HepG2 (cell line): ENCODE measurements around the gene DGCR2.

ENCODE experiments used
- ATRX ChIP-seq: sonication (generic); formaldehyde crosslinking; IDR thresholded peaks from 2 replicates; pipeline ENCODE4 v1.4.0; 2020; ENCODE audit warnings: missing genetic modification reagents, borderline replicate concordance
- CTCF ChIP-seq: sonication (generic); formaldehyde crosslinking; IDR thresholded peaks from 2 replicates; pipeline ENCODE4 v1.5.0; 2020; ENCODE audit warnings: mild to moderate bottlenecking, missing genetic modification reagents, moderate library complexity
- HDAC6 ChIP-seq: fragments of 200-600 bp; sonication (generic); IDR thresholded peaks from 2 replicates; pipeline ENCODE4 v1.7.0; 2017; ENCODE audit warnings: mild to moderate bottlenecking, antibody characterized with exemption, low read length, low read depth
- HNRNPH1 ChIP-seq: fragments of 200-400 bp; formaldehyde crosslinking; optimal IDR thresholded peaks from 2 replicates; pipeline ENCODE3; 2017; ENCODE audit warnings: mild to moderate bottlenecking, low read depth, low read length
- RBFOX2 ChIP-seq: fragments of 200-400 bp; formaldehyde crosslinking; IDR thresholded peaks from 2 replicates; pipeline ENCODE4 v1.6.1; 2017; ENCODE audit warnings: low read depth, mild to moderate bottlenecking, low read length
- SP1 ChIP-seq, 2 experiments: fragments of 450-650 bp in 1 of 2; sonication (generic) in 1 of 2; formaldehyde crosslinking in 1 of 2; IDR thresholded peaks; 2 replicates each; pipeline versions ENCODE4 v1.4.0 to v1.6.1; 2016 to 2020; ENCODE audit warnings: missing genetic modification reagents in 1 of 2

GRCh38 chr22:19057999-19058491 lies 64.2 kb downstream of the DGCR2 start:
- TF ChIP-seq HDAC6 (no peak), ATRX (CRISPR knock-in tag) (no peak), CTCF (CRISPR knock-in tag) (no peak), HNRNPH1 (no peak), SP1 (IDR thresholded peaks at IDR 0.05) (no peak), SP1 (CRISPR knock-in tag; IDR thresholded peaks at IDR 0.05) (no peak), RBFOX2 (no peak)
